DND-41 (cell line): ENCODE data around the gene USP36.

Experiments
- ATAC-seq: fragments of 200-7000 bp; cut with Tn5 transposase; 3 replicates; pipeline ENCODE4 v1.9.1; 2021; ENCODE audit warnings: low read depth; ENCODE audit not compliant: insufficient read depth
- DNase-seq: peaks from one replicate; pipeline ENCODE4 v3.0.0-alpha.2; 2020
- H2AFZ ChIP-seq: 2 replicates; pipeline ENCODE4 v1.6.0; 2012; ENCODE audit warnings: low read depth, low read length
- H3K27ac ChIP-seq: 2 replicates; pipeline ENCODE4 v1.5.1; 2012; ENCODE audit warnings: low read length, inconsistent platforms
- H3K27me3 ChIP-seq: fragments of 200-600 bp; sonication (generic); 2 replicates; pipeline ENCODE4 v1.6.0; 2012; ENCODE audit warnings: low read length, mild to moderate bottlenecking, inconsistent platforms; ENCODE audit not compliant: insufficient read depth, poor library complexity
- H3K36me3 ChIP-seq: 2 replicates; pipeline ENCODE4 v1.5.1; 2012; ENCODE audit warnings: low read length, inconsistent platforms; ENCODE audit not compliant: insufficient read depth
- H3K4me1 ChIP-seq: 2 replicates; pipeline ENCODE4 v1.5.1; 2012; ENCODE audit warnings: mild to moderate bottlenecking, low read length; ENCODE audit not compliant: insufficient read depth
- H3K4me2 ChIP-seq: 2 replicates; pipeline ENCODE4 v1.6.0; 2012; ENCODE audit warnings: mild to moderate bottlenecking, moderate library complexity, low read length, inconsistent platforms; ENCODE audit not compliant: insufficient read depth
- H3K4me3 ChIP-seq, 2 experiments: fragments of 200-600 bp in 1 of 2; shearing (Covaris generic) in 1 of 2; 2 replicates each; pipeline ENCODE4 v1.5.1; 2012 to 2016; ENCODE audit warnings: inconsistent platforms in 2 of 2, low read length in 2 of 2, mild to moderate bottlenecking in 2 of 2, low read depth in 1 of 2, moderate library complexity in 1 of 2
- H3K79me2 ChIP-seq: 2 replicates; pipeline ENCODE4 v1.6.0; 2012; ENCODE audit warnings: low read length, inconsistent platforms; ENCODE audit not compliant: insufficient read depth
- H3K9ac ChIP-seq: 2 replicates; pipeline ENCODE4 v1.6.0; 2012; ENCODE audit warnings: low read depth, mild to moderate bottlenecking, inconsistent platforms, low read length, moderate library complexity
- H3K9me3 ChIP-seq: 2 replicates; pipeline ENCODE4 v1.5.1; 2012; ENCODE audit warnings: low read length, moderate library complexity, mild to moderate bottlenecking, inconsistent platforms; ENCODE audit not compliant: insufficient read depth, severe bottlenecking
- H4K20me1 ChIP-seq: 2 replicates; pipeline ENCODE4 v1.6.0; 2012; ENCODE audit warnings: low read length; ENCODE audit not compliant: insufficient read depth
- CTCF ChIP-seq: IDR thresholded peaks from 2 replicates; pipeline ENCODE4 v1.5.1; 2012; ENCODE audit warnings: borderline replicate concordance, low read length, moderate library complexity, mild to moderate bottlenecking; ENCODE audit not compliant: poor library complexity, severe bottlenecking; ENCODE audit errors: extremely low read depth
- EZH2 ChIP-seq: IDR thresholded peaks from 3 replicates; pipeline ENCODE4 v1.6.1; 2012; ENCODE audit warnings: borderline replicate concordance, low read depth, mild to moderate bottlenecking, moderate library complexity, low read length, inconsistent platforms; ENCODE audit not compliant: severe bottlenecking

Gene USP36

GRCh38 chr17:78862073-78863023, 21.7 kb upstream of the USP36 start:
- DNase-seq (no peak), ATAC-seq (no peak)
- Histone ChIP-seq H3K27me3 (no peaks in the 10 kb centered on the region), H3K4me3 (no peak overlapping the region), H2AFZ (no peak overlapping the region), H3K9me3 (no peaks in the 10 kb centered on the region), H3K36me3 (no peaks in the 10 kb centered on the region), H3K9ac (no peak overlapping the region), H3K4me1 (no peaks in the 10 kb centered on the region), H3K79me2 (no peaks in the 10 kb centered on the region), H3K4me2 (no peak overlapping the region), H4K20me1 (no peaks in the 10 kb centered on the region), H3K27ac (no peak overlapping the region)
- TF ChIP-seq EZH2 (no peak), CTCF (no peak)

GRCh38 chr17:78861229-78861628, 20.6 kb upstream of the USP36 start:
- H3K27ac ChIP-seq, result no peak overlapping the region
- TF ChIP-seq EZH2, result no peak
- no peaks in the 10 kb centered on the region for H3K36me3 ChIP-seq
- H3K4me2 ChIP-seq, result no peak overlapping the region
- H4K20me1 ChIP-seq, result no peaks in the 10 kb centered on the region
- ATAC-seq (no peak), DNase-seq (no peak)
- H3K9ac ChIP-seq, result no peak overlapping the region
- H3K79me2 ChIP-seq, result no peaks in the 10 kb centered on the region
- no peaks in the 10 kb centered on the region for H3K9me3 ChIP-seq
- H3K4me3 ChIP-seq, result no peak overlapping the region
- no peaks in the 10 kb centered on the region for H3K4me1 ChIP-seq
- H3K27me3 ChIP-seq, result no peaks in the 10 kb centered on the region
- H2AFZ ChIP-seq, result no peak overlapping the region

GRCh38 chr17:78859051-78859450, 18.4 kb upstream of the USP36 start:
- no peak for DNase-seq
- H3K36me3 ChIP-seq, result no peaks in the 10 kb centered on the region
- no peak overlapping the region for H3K27ac ChIP-seq
- TF ChIP-seq EZH2 (no peak), CTCF (no peak)
- no peaks in the 10 kb centered on the region for H3K4me1 ChIP-seq
- no peaks in the 10 kb centered on the region for H3K27me3 ChIP-seq
- no peak overlapping the region for H3K4me2 ChIP-seq
- no peak overlapping the region for H3K4me3 ChIP-seq
- no peaks in the 10 kb centered on the region for H4K20me1 ChIP-seq
- ATAC-seq, result no peak
- no peak overlapping the region for H2AFZ ChIP-seq
- H3K9ac ChIP-seq, result no peak overlapping the region
- no peaks in the 10 kb centered on the region for H3K79me2 ChIP-seq
- no peaks in the 10 kb centered on the region for H3K9me3 ChIP-seq

GRCh38 chr17:78857266-78857665, 16.7 kb upstream of the USP36 start:
- H3K9ac ChIP-seq, result no peak overlapping the region
- H3K4me3 ChIP-seq, result no peak overlapping the region
- H3K27ac ChIP-seq, result no peak overlapping the region
- H3K4me2 ChIP-seq, result no peak overlapping the region
- H3K36me3 ChIP-seq, result no peaks in the 10 kb centered on the region
- H4K20me1 ChIP-seq, result no peaks in the 10 kb centered on the region
- H3K79me2 ChIP-seq, result no peaks in the 10 kb centered on the region
- no peak for ATAC-seq
- no peak for DNase-seq
- TF ChIP-seq CTCF, result no peak
- no peak for TF ChIP-seq EZH2
- no peak overlapping the region for H2AFZ ChIP-seq
- H3K27me3 ChIP-seq, result no peaks in the 10 kb centered on the region
- H3K4me1 ChIP-seq, result no peaks in the 10 kb centered on the region
- no peaks in the 10 kb centered on the region for H3K9me3 ChIP-seq
